Measurements from ENCODE around the gene MCRS1.
A peak's percentile ranks its signal among the peaks of the same experiment; 100 is the strongest.
"Not testable (repeated sequence)": the region's sequence is repeated elsewhere in the genome, so short reads cannot be mapped to it uniquely, and the experiment has no call there.

Gene MCRS1

DNA sequence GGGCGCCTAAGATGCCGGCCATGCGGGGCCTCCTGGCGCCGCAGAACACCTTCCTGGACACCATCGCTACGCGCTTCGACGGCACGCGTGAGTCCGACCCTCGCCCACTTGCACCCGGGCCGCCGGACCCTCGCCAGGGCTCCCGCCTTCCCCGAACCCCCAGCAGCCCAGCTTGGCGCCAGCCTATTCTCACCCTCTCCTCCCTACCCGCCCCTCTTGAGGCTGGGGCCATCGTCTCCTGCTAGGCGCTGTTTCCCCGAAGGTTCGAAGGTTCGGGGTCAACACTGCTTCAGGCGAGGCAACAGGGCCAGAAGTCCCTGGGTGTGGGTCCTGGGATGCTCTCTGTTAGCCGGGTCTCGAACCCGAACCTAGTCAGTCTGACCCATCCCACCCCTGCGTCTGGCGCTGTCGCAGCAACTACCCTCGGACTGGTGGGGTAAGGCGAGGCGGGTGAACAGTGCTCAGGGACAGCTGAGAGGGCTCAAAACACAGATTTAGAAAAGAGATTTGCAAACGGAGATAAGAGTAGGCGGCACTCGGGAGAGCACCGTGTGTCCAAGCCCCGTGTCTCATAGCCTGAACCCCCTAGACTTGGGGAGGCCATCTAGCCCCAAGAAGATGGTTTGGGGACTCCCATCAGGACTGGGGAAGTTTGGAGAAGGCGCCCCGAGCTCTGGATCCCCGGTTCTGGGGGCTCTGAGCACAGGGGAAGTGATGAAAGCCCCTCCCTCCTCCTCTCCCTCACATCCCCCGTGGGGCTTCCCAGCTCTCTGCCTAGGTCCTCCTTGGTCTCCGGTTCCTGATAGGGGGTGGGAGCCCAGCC, 28.3 kb downstream of the MCRS1 start:
- no peak for DNase-seq

- no peak for DNase-seq
These were observed 29.2 kb downstream of the MCRS1 start, which contains the start of gene KCNH3 for GRCh38 chr12:49538510-49539403. Gene KCNH3 (plus strand): TSS chr12:49539030. CDS start chr12:49539417, 387 bp downstream.

DNA sequence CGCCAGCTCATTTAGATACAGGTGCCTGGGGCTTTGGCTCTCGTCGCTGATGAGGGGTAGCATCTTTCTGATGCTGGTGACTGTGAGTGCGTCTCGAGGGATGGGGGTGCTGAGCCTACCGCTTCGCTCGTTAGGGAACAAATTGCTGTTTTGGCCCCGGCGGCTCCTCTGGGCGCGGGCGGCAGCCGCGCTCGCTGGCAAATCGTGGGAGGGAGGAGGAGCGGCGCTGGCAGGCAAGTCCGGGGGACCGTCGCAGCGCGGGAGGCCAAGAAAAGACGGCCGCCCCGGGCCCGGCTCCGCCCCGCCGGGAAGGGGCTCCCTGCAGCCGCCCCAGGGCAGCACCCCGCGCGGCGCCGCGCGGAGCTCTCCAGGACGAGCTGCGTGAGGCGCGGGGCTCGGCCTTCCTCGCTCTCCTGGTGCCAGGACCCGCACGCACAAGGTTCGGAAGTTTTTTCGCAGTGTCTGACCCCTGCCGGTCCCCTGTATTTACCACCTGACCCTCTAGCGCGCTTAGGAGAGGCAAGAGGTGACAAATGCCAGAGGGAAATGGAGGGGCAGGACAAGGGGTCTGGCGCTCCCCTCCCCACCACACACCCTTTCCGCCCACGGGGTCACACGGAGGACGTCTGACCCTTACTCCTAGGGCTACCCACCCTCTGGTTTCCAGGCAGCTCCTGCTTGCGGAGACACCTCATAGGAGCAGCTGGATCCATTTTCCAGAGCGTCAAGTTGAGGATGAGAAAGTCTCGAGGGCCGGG, 30.0 kb downstream of the MCRS1 start:
- DNase-seq, result no peak

DNA sequence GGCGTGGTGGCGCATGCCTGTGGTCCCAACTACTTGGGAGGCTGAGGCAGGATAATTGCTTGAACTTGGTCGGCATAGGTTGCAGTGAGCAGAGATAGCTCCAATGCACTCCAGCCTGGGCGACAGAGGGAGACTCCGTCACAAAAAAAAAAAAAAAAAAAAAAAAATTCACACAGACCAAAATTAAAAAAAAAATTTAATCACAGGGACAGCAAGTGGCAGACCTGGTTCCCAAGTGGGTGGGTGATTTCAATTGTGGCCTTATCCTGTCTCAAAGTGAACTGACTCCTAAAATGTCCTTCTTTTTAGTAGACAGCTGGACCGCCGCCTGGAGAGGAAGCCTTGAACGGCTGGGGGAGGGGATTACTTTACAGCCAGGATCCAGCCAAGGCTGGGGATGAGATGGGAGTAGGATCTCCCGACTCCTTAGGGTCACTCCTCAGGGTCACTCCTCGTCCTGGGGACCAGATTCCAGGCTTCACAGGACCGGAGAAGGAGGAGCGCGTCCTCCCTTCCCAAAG, 30.7 kb downstream of the MCRS1 start:
- no peak for DNase-seq

DNA sequence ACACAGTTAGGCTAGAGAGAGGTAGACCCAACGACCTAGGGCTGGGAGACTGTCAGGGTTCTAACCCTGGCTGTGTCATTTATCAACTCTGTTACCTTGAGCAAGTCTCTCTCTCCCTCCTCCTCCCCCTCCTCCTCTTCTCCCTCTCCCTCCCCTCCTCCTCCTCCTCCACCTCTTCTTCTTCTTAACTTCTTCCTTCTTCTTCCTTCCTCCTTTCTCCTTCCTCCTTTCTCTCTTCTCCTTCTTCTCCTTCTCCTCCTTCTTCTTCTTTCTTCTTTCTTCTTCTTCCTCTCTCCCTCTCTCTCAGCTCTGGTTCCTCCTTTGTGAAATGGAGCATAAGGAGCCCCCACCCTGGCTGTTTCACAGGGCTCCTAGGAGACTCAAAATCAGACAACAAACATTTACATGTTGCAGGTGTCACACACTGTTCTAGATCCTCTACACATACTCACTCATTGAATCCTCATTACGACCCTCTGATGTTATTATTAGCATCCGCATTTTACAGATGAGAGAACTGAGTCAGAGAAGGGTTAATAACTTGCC, 31.3 kb downstream of the MCRS1 start:
- no peak for DNase-seq

DNA sequence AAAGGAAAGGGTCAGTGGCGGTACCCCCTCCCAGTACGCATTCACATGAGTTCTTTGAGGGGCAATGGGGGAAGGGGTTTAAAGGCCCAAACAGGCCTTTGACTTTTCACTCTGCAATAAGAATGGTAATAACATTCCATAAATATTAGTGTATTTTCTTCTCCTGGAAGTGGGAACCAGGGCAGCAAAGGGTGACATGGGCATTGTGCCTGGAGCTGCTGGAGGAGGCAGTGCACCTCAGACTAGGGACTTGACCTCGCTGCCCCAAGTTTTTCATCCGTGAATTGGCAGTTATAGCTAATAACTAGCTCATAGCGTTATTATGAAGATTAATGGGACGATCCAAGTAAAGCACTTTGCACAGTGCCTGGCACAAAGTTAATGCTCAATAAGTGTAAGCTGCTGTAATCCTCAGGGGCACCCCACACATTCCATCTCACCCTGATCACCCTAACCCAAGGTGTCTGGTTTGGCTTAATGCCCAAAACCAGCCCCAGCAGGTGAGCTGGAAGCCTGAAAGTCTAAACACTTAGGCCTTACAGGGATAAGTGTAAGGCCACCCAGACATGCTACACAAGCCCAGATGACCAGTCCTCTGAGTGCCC, 31.9 kb downstream of the MCRS1 start:
- no peak for DNase-seq

DNA sequence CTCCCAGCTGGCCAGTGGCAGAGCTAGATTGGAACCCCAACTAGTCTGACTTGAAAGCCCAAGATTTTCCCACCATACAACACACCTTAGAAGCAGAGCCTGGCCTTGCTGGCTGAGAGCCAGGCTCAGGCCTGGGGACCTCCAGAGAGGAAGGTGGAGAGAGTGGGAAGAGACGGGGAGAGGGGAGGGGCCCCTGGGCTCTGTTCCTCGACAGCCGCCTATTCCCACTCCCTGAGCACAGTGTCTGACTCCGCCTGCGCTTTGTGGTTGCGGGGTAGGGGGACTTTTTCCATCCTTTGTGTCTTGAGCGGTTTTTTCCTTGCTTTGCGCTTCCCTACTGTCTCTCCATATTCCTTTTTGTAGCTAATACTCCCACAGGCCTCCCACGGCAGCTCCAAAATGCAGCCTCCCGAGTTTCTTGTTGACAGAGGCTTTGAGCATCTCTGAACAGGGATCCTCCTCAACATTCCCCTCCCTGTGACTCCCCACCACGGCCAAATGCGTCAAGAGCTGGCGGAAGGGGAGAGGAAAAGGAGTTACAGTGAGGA, 33.1 kb downstream of the MCRS1 start:
- no peak for DNase-seq

- not testable (repeated sequence) for DNase-seq
These were observed 33.8 kb downstream of the MCRS1 start for GRCh38 chr12:49534122-49534521.

DNA sequence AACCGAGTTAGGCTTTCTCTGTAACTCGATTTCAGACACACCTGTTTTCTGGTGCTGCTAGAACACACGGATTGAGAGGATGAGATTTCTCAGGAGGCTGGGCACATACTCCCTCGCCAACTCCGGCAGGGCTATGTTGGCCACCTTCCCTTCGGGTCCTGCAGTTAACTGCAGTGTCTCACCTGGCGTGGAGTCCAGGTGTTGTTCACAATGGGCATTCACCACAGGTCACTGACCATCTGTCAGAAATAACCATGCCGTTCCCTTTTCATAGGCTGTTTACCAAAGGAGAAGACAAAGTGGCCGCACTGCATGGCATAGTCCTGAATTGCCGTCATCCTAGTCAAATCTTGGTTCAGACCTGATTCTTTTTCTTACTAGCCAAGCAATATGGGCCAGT, 34.6 kb downstream of the MCRS1 start:
- DNase-seq, result no peak

DNA sequence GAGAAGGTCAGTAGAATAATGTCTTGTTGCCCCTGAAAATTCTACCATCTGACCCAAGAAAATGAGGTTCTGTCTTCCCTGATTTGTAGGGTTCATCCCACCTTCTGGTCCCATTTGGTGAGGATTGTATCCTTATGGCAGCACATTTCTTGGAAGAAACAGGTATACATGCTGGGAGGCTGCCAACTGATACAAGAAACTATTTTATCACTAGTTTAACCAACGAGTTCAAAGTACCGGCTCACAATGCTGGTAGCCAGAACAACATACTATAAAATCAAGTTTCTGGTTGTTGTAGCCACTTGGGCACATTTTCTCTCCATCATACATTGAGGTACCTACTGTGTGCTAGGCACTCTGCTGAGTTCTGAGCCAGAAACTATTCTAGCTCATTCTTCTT, 36.2 kb downstream of the MCRS1 start:
- no peak for DNase-seq

DNA sequence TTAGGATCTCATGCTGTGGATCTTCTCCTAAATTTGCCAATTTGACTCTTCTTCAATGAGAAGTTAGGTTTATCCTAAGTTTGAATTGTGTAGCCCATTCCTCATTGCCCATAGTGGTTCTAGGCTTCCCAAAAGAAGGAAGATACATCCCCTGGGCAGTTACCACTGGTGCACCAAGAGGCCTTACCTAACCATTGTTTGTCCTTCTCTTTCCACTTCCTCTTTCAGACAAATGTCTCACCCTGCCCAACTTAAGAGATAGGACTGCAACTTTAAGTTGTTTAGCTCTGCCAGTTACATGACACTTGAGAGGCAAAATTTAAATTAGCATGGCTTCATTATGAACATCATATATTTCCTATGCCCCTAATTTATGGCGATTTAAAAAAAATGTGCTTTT, 38.5 kb downstream of the MCRS1 start:
- peak; percentile 41 for DNase-seq

DNA sequence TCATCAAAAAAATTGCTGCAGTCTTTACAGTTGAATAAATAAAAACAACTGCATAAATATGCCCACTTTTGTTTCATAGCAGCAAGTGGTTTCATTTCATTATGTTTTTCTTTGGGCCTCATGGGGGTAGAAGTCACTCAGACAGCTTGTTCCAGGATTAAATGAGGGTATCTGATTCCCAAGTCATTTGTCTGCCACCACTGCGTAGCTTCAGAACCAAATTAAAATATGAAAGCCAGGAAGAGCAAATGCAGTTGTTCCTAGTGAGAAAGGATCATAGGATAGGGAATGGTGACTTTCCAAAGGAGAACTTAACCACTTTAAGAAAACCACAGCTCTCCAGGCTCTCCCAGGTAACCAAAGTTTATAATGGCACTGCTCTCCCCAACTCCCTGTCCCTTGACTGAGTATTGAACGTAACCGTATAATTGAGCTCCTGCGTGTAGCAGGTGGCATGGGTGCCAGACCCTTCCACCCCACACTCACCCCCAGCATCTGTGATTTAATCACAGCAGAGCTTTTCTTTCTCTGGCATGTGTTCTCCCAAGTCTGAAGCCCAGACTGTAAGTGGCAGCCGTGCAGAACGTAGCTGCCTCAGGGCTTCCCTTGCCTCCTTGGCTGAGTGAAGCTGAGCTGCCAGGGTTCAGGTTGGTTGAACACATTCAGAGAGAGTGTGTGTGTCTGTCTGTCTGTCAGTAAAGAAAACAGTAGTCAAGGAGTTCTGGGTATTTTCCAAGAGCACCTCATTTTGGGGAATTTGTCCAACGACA, 40.4 kb downstream of the MCRS1 start:
- DNase-seq, result no peak

GRCh38 chr12:49525942-49526341, 42.0 kb downstream of the MCRS1 start:
- no peak for DNase-seq

GRCh38 chr12:49524660-49525324, 43.1 kb downstream of the MCRS1 start:
- no peak for DNase-seq

- no peak for DNase-seq
These were observed 46.6 kb downstream of the MCRS1 start for GRCh38 chr12:49521389-49521788.

DNA sequence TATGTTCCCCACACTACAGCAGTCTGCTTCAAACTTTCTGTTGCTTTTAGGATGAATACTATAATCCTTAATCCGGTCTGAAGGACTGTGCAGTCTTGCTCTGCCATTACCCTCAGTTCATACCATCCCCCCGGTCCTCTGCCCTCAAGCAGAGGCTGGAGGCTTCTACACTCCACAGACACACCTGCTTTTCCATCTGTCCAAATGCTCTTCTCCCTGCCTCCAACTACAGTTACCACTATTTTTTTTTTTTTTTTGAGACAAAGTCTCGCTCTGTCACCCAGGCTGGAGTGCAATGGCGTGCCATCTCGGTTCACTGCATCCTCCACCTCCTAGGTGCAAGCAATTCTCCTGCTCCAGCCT, 48.4 kb downstream of the MCRS1 start:
- no peak for DNase-seq

DNA sequence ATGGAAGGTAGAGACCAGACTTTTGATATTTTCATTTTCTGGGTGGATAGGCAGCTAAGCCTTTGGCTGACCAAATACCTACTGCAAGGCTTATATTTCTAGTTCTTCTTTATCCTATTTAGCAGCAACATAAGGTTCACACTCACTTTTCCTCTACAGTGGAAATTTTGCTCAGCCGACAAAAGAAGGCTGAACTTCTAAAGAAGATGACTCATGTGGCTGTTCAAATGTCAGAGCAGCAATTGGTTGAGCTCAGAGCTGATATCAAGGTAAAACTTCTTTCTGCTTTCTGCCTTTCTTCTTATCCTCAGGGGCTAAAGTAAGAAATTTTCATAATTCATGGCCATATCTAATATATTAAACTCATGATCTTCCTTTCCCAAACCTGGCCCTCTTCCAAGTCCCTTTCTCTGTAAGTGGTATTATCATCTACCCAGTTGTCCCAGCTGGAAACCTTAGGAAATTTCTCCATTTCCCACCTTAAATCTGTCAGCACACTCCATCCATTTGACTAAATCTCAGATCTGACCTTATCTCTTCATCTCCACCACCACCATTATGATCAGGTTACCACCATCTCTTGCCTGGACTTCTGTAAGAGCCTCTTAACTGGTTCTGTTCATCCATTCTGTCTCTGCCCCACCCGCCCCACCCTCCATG, 48.9 kb downstream of the MCRS1 start:
- no peak for DNase-seq

DNA sequence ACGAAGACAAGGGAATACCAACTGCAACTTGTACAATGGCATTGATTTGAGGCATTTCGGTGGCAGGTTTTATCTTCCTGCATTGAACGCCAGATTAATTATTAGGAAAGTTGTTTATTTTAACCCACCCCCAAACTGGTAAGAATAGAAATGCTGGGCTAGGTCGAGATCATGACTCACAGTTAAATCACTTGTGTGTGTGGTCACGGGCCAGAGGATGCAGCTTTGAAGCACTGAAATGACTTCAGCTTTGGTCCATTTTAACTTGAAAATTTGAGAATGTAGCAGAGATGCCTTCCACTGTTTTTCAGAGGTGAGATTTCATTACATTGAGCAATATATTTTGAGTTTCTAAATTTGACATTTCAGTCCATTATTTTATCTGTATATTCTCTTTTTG, 52.7 kb downstream of the MCRS1 start:
- DNase-seq, result no peak

DNA sequence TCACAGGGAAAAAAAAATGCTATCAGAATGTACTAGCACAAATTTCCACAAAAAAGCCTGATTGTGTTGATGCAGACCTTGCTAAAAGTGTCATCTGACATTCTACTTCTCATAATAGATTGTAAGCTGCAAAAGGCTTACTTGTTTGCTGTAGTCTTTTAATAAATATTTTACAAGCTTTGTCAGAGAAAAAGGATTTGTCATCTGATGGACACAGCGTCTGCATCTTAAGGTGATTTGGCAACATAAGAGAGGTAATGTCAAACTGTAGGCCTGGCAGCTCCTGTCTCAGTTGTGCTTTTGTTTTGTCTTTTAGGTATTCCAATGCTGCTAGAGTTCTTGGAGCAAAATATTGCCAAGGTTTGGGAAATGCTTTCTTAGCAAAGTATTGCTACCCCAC, 55.4 kb downstream of the MCRS1 start:
- no peak for DNase-seq

DNA sequence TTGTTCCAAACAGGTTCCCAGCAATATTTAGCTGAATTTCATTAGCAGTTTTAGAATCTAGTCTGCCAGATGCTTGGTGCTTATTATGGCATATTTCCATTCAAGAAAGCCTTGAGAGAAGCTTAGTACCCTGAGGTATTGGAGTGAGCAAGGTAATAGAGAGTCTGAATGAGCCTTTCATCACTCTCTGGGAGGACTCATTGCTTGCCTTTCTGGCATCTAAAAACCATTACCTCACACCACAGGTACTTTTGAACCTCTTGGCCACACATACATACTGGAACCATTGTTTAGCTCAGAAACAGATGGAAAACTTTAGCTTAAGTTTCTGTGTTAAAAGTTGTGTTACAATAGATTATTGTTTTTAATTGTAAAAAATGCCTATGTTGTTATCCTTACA, 56.5 kb downstream of the MCRS1 start:
- DNase-seq, result no peak

Measured in SIG-M5 (cell line).